ENCODE measurements around the gene RAB29.
"Not testable (repeated sequence)": the region's sequence is repeated elsewhere in the genome, so short reads cannot be mapped to it uniquely, and the experiment has no call there.

Gene RAB29

GRCh38 chr1:205739348-205740160 is 35.7 kb downstream of the RAB29 start:
- TF ChIP-seq CTCF (IDR thresholded peaks at IDR 0.05; ENCODE audit: extremely low read depth, insufficient read depth, missing control alignments), result no peak
- no peak for DNase-seq (ENCODE audit: low spot score)
- in situ Hi-C loops (cut with MboI; ENCODE audit: low pct_unique_long_range_greater_than_20kb, low sequenced_read_pairs, unreplicated experiment), result no loop called here

- TF ChIP-seq CTCF (IDR thresholded peaks at IDR 0.05; ENCODE audit: extremely low read depth, insufficient read depth, missing control alignments), result no peak
- no peak for DNase-seq (ENCODE audit: low spot score)
- in situ Hi-C loops (cut with MboI; ENCODE audit: low pct_unique_long_range_greater_than_20kb, low sequenced_read_pairs, unreplicated experiment), result no loop called here
These were observed 40.1 kb downstream of the RAB29 start for GRCh38 chr1:205735218-205735617.

DNA sequence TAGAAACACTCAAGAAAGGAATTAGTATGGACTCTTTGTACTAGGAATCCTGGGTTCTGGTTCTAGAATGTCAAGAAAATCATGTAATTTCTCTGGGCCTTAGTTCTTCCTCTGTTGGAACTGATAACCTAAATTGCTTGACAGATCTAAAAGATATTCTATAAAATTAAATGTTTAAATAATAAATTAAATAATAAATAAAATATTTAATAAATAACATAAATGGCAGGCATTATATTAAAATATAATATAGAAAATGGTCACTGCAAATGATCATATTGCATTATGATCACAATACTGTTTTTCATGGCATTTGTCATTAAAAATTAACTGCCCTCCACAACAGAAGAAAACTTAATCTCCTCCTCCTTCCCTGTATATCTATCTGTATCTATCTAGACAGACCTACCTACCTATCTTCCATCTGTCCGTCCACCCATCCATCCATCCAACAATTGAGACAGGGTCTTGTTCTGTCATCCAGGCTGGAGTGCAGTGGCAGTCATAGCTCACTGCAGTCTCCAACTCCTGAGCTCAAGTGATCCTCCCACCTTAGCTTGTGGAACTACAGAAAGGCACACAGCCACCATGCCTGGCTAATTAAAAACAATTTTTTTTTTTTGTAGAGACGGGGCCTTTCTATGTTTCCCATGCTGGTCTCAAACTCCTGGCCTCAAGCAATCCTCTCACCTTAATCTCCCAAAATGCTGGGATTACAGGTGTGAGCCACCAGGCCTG is 41.7 kb downstream of the RAB29 start:
- no peak for TF ChIP-seq CTCF (IDR thresholded peaks at IDR 0.05; ENCODE audit: extremely low read depth, insufficient read depth, missing control alignments)
- DNase-seq (ENCODE audit: low spot score), result no peak
- in situ Hi-C loops (cut with MboI; ENCODE audit: low pct_unique_long_range_greater_than_20kb, low sequenced_read_pairs, unreplicated experiment), result no loop called here

- in situ Hi-C loops (cut with MboI; ENCODE audit: low pct_unique_long_range_greater_than_20kb, low sequenced_read_pairs, unreplicated experiment), result no loop called here
- TF ChIP-seq CTCF (IDR thresholded peaks at IDR 0.05; ENCODE audit: extremely low read depth, insufficient read depth, missing control alignments), result no peak
- DNase-seq (ENCODE audit: low spot score), result no peak
These were observed 45.2 kb downstream of the RAB29 start for GRCh38 chr1:205729945-205730610.

DNA sequence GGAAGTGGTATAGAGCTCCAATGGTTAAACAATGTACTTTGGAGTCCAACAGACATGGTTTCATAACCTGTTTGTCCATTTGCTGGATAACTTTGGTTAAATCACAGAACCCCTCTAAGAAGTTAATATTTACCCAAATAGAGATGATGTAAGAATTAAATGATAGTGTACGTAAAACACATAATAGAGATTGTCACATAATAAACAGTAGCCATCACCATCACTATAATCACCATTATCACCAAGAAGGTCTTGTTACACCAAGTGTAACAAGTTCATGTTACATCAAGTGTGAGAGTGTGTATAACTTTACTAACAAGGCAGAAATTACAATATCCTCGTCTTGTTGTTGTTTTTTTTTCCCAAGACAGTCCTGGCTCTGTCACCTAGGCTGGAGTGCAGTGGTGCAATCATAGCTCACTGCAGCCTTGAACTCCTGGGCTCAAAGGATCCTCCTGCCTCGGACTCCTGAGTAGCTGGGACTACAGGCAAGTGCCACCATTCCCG is 48.6 kb downstream of the RAB29 start:
- no peak for DNase-seq (ENCODE audit: low spot score)
- TF ChIP-seq CTCF (IDR thresholded peaks at IDR 0.05; ENCODE audit: extremely low read depth, insufficient read depth, missing control alignments), result no peak
- in situ Hi-C loops (cut with MboI; ENCODE audit: low pct_unique_long_range_greater_than_20kb, low sequenced_read_pairs, unreplicated experiment), result no loop called here

DNA sequence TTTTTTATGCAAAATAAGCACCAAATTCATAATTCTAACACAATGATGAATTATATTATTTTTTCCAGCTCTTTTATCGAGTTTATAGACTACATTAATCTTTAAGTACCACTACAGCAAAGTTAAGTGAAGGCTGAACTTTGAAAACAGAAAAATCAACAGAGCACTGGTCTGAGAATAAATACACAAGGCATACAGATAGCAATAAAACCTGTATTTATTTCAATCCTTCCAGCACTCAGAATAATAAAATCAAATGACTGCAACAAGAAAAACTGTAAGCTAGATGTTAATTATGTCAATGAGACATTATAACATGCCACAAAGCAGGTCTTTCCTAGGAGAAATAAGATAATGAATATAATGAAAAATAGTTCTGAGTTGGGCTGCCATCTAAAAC is 49.8 kb downstream of the RAB29 start:
- in situ Hi-C loops (cut with MboI; ENCODE audit: low pct_unique_long_range_greater_than_20kb, low sequenced_read_pairs, unreplicated experiment), result no loop called here
- no peak for TF ChIP-seq CTCF (IDR thresholded peaks at IDR 0.05; ENCODE audit: extremely low read depth, insufficient read depth, missing control alignments)
- no peak for DNase-seq (ENCODE audit: low spot score)

DNA sequence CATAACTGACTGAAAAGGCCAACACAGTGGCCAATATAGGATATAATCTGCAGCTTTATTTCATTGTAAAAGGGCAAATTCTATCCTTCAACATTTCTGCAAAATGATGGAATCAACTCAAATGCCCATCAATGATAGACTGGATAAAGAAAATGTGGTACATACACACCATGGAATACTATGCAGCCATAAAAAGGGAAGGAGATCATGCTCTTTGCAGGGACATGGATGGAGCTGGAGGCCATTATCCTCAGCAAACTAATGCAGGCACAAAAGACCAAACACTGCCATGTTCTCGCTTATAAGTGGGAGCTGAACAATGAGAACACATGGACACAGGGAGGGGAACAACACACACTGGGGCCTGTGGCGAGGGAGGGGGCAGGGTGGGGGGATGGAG is 54.5 kb downstream of the RAB29 start:
- DNase-seq (ENCODE audit: low spot score); in situ Hi-C loops (cut with MboI; ENCODE audit: low pct_unique_long_range_greater_than_20kb, low sequenced_read_pairs, unreplicated experiment): not testable (repeated sequence)
